Measurements from ENCODE around the gene LSM10. TPM values are rescaled to one million over a fixed set of nuclear protein-coding genes. Genes with fewer than 3 reads are reported as not detected.

Gene LSM10
- total and polyA plus RNA-seq, 2 experiments from 2014 or later = 27.5 to 98.9 TPM

GRCh38 chr1:36386265-36387140, 11.2 kb downstream of the LSM10 start (continued):
- TF ChIP-seq ZNF462 (CRISPR knock-in tag; IDR thresholded peaks at IDR 0.05) (no peak), REST (IDR thresholded peaks at IDR 0.05; ENCODE audit: unreplicated experiment) (peak; percentile 31), ETS1 (IDR thresholded peaks at IDR 0.05) (no peak)

All from GM23338 (cell line).